ENCODE results near the gene MRGPRF.
"Not testable (repeated sequence)": the region's sequence is repeated elsewhere in the genome, so short reads cannot be mapped to it uniquely, and the experiment has no call there.

Gene MRGPRF

GRCh38 chr11:68974421-68975194 lies 38.4 kb downstream of the MRGPRF start:
- Histone ChIP-seq H3K27me3 (ENCODE audit: insufficient read depth, low read length, poor library complexity, severe bottlenecking) (no peaks in the 10 kb centered on the region), H3K4me1 (ENCODE audit: insufficient read depth, low read length, poor library complexity, severe bottlenecking) (no peaks in the 10 kb centered on the region), H3F3A (ENCODE audit: low read depth) (no peaks in the 10 kb centered on the region), H3K9me3 (ENCODE audit: insufficient read depth, low read depth, low read length) (no peaks in the 10 kb centered on the region), H3K79me2 (ENCODE audit: insufficient read depth, low read length) (no peaks in the 10 kb centered on the region), H3K36me3 (ENCODE audit: insufficient read depth, low read length) (no peaks in the 10 kb centered on the region), H3K9ac (ENCODE audit: low read depth, low read length, poor library complexity, severe bottlenecking) (no peak overlapping the region), H2AFZ (ENCODE audit: low read length) (peak overlapping the region; percentile 65), H3K4me3 (ENCODE audit: low read length, poor library complexity, severe bottlenecking) (no peak overlapping the region), H3K9me2 (replicated peaks; ENCODE audit: low read depth, low read length) (no peaks in the 10 kb centered on the region), H4K20me1 (ENCODE audit: insufficient read depth, low read length, poor library complexity, severe bottlenecking) (no peaks in the 10 kb centered on the region), H3K4me2 (ENCODE audit: low read depth, low read length, poor library complexity, severe bottlenecking) (no peak overlapping the region)
- TF ChIP-seq EZH2phosphoT487 (IDR thresholded peaks at IDR 0.05; ENCODE audit: borderline replicate concordance), result no peak
- TF ChIP-seq, protein P1, sequence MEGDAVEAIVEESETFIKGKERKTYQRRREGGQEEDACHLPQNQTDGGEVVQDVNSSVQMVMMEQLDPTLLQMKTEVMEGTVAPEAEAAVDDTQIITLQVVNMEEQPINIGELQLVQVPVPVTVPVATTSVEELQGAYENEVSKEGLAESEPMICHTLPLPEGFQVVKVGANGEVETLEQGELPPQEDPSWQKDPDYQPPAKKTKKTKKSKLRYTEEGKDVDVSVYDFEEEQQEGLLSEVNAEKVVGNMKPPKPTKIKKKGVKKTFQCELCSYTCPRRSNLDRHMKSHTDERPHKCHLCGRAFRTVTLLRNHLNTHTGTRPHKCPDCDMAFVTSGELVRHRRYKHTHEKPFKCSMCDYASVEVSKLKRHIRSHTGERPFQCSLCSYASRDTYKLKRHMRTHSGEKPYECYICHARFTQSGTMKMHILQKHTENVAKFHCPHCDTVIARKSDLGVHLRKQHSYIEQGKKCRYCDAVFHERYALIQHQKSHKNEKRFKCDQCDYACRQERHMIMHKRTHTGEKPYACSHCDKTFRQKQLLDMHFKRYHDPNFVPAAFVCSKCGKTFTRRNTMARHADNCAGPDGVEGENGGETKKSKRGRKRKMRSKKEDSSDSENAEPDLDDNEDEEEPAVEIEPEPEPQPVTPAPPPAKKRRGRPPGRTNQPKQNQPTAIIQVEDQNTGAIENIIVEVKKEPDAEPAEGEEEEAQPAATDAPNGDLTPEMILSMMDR (conservative IDR thresholded peaks at IDR 0.05; ENCODE audit: low read length), result no peak

DNA sequence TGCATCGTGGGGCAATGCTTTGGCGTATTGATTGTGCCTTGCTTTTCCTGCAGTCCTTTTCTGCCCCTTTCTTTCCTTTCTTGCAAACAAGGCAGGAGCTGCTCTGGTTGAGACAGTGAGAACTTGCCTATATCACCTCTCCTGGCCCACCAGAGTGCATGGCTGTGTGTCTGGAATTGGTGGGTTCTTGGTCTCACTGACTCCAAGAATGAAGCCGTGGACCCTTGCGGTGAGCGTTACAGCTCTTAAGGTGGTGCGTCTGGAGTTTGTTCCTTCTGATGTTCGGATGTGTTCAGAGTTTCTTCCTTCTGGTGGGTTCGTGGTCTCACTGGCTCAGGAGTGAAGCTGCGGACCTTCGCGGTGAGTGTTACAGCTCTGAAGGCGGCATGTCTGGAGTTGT lies 39.3 kb downstream of the MRGPRF start:
- H3K9me2 ChIP-seq (replicated peaks; ENCODE audit: low read depth, low read length); H3K4me3 ChIP-seq (ENCODE audit: low read length, poor library complexity, severe bottlenecking); H3K27me3 ChIP-seq (ENCODE audit: insufficient read depth, low read length, poor library complexity, severe bottlenecking); H2AFZ ChIP-seq (ENCODE audit: low read length); H3K4me1 ChIP-seq (ENCODE audit: insufficient read depth, low read length, poor library complexity, severe bottlenecking); H3F3A ChIP-seq (ENCODE audit: low read depth); H3K79me2 ChIP-seq (ENCODE audit: insufficient read depth, low read length); H3K36me3 ChIP-seq (ENCODE audit: insufficient read depth, low read length); H3K4me2 ChIP-seq (ENCODE audit: low read depth, low read length, poor library complexity, severe bottlenecking); H4K20me1 ChIP-seq (ENCODE audit: insufficient read depth, low read length, poor library complexity, severe bottlenecking); H3K9ac ChIP-seq (ENCODE audit: low read depth, low read length, poor library complexity, severe bottlenecking); H3K9me3 ChIP-seq (ENCODE audit: insufficient read depth, low read depth, low read length): not testable (repeated sequence)

DNA sequence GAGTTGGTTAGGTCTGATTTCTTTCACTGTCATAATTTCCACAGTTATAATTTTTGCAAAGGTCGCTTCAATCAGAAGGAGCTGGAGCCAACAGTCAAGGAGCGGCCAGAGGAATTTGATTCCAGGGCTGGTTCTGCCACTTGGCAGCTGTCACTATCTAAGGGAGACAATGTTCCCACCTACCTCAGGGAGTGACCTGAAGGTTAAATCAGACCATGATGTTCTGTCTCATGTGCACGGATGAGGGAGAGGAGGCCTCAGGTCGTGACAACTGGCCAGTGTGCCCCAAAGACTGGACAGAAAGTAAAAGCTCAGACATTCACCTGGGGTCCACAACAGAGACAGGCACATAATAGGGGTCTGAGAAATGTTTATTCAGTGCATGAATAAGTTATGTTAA lies 39.8 kb downstream of the MRGPRF start:
- Histone ChIP-seq H3K9me3 (ENCODE audit: insufficient read depth, low read depth, low read length) (no peaks in the 10 kb centered on the region), H2AFZ (ENCODE audit: low read length) (no peak overlapping the region), H3K9me2 (replicated peaks; ENCODE audit: low read depth, low read length) (no peaks in the 10 kb centered on the region), H3K79me2 (ENCODE audit: insufficient read depth, low read length) (no peaks in the 10 kb centered on the region), H3K9ac (ENCODE audit: low read depth, low read length, poor library complexity, severe bottlenecking) (no peak overlapping the region), H4K20me1 (ENCODE audit: insufficient read depth, low read length, poor library complexity, severe bottlenecking) (no peaks in the 10 kb centered on the region), H3K4me3 (ENCODE audit: low read length, poor library complexity, severe bottlenecking) (no peak overlapping the region), H3K4me2 (ENCODE audit: low read depth, low read length, poor library complexity, severe bottlenecking) (no peak overlapping the region), H3F3A (ENCODE audit: low read depth) (no peaks in the 10 kb centered on the region), H3K27me3 (ENCODE audit: insufficient read depth, low read length, poor library complexity, severe bottlenecking) (no peaks in the 10 kb centered on the region), H3K36me3 (ENCODE audit: insufficient read depth, low read length) (no peaks in the 10 kb centered on the region), H3K4me1 (ENCODE audit: insufficient read depth, low read length, poor library complexity, severe bottlenecking) (no peaks in the 10 kb centered on the region)
- TF ChIP-seq, protein P1 (conservative IDR thresholded peaks at IDR 0.05; ENCODE audit: low read length), result no peak
- no peak for TF ChIP-seq EZH2phosphoT487 (IDR thresholded peaks at IDR 0.05; ENCODE audit: borderline replicate concordance)

Measured in Loucy (cell line).